ENCODE results near the gene PM20D2.

The PM20D2 gene

GRCh38 chr6:89144354-89144906, 1.4 kb upstream of the PM20D2 start:
- no peak for DNase-seq (ENCODE audit: low read depth, low spot score)

GRCh38 chr6:89145091-89145955, 532 bp upstream of the PM20D2 start:
- peak overlapping the region; percentile 65 for H3K27ac ChIP-seq
- no peak for DNase-seq (ENCODE audit: low read depth, low spot score)

More at GRCh38 chr6:89144354-89144906, 1.4 kb upstream of the PM20D2 start:
- no peak overlapping the region for H3K27ac ChIP-seq

- DNase-seq (ENCODE audit: low read depth, low spot score), result no peak
- H3K27ac ChIP-seq, result peak overlapping the region; percentile 65
Measured at GRCh38 chr6:89146718-89147700, 1.2 kb downstream of the PM20D2 start.

- no peak overlapping the region for H3K27ac ChIP-seq
- DNase-seq (ENCODE audit: low read depth, low spot score), result no peak
Measured at GRCh38 chr6:89148016-89148750, 2.3 kb downstream of the PM20D2 start.

GRCh38 chr6:89154131-89154530, 8.3 kb downstream of the PM20D2 start:
- H3K27ac ChIP-seq, result no peak overlapping the region

GRCh38 chr6:89160331-89161092, 14.7 kb downstream of the PM20D2 start:
- no peak for DNase-seq (ENCODE audit: low read depth, low spot score)
- no peak overlapping the region for H3K27ac ChIP-seq

More at GRCh38 chr6:89154131-89154530, 8.3 kb downstream of the PM20D2 start:
- no peak for DNase-seq (ENCODE audit: low read depth, low spot score)

GRCh38 chr6:89161326-89162046, 15.6 kb downstream of the PM20D2 start:
- DNase-seq (ENCODE audit: low read depth, low spot score), result no peak
- no peak overlapping the region for H3K27ac ChIP-seq

GRCh38 chr6:89162047-89162371, 16.2 kb downstream of the PM20D2 start:
- H3K27ac ChIP-seq, result no peak overlapping the region
- DNase-seq (ENCODE audit: low read depth, low spot score), result no peak

- DNase-seq (ENCODE audit: low read depth, low spot score), result no peak
- no peak overlapping the region for H3K27ac ChIP-seq
Measured at GRCh38 chr6:89172131-89172530, 26.3 kb downstream of the PM20D2 start.

- H3K27ac ChIP-seq, result no peak overlapping the region
- no peak for DNase-seq (ENCODE audit: low read depth, low spot score)
Measured at GRCh38 chr6:89173634-89174033, 27.8 kb downstream of the PM20D2 start.

- no peak for DNase-seq (ENCODE audit: low read depth, low spot score)
- H3K27ac ChIP-seq, result no peak overlapping the region
Measured at GRCh38 chr6:89180112-89180511, 34.3 kb downstream of the PM20D2 start.

GRCh38 chr6:89180971-89181370, 35.1 kb downstream of the PM20D2 start:
- no peak overlapping the region for H3K27ac ChIP-seq
- DNase-seq (ENCODE audit: low read depth, low spot score), result no peak

GRCh38 chr6:89183294-89183693, 37.4 kb downstream of the PM20D2 start:
- no peak for DNase-seq (ENCODE audit: low read depth, low spot score)
- H3K27ac ChIP-seq, result no peak overlapping the region

- H3K27ac ChIP-seq, result no peak overlapping the region
- DNase-seq (ENCODE audit: low read depth, low spot score), result no peak
Measured at GRCh38 chr6:89184344-89184743, 38.5 kb downstream of the PM20D2 start.

- DNase-seq (ENCODE audit: low read depth, low spot score), result no peak
- no peak overlapping the region for H3K27ac ChIP-seq
Measured at GRCh38 chr6:89186762-89187161, 40.9 kb downstream of the PM20D2 start.

- no peak for DNase-seq (ENCODE audit: low read depth, low spot score)
- no peak overlapping the region for H3K27ac ChIP-seq
Measured at GRCh38 chr6:89187504-89187903, 41.6 kb downstream of the PM20D2 start.

- no peak overlapping the region for H3K27ac ChIP-seq
- DNase-seq (ENCODE audit: low read depth, low spot score), result no peak
Measured at GRCh38 chr6:89190741-89191140, 44.9 kb downstream of the PM20D2 start.

- DNase-seq (ENCODE audit: low read depth, low spot score), result no peak
- H3K27ac ChIP-seq, result no peak overlapping the region
Measured at GRCh38 chr6:89194559-89194958, 48.7 kb downstream of the PM20D2 start.

- H3K27ac ChIP-seq, result no peak overlapping the region
- no peak for DNase-seq (ENCODE audit: low read depth, low spot score)
Measured at GRCh38 chr6:89197141-89197540, 51.3 kb downstream of the PM20D2 start.
